Measurements from ENCODE around the gene SORCS2. TPM values are rescaled to one million over a fixed set of nuclear protein-coding genes. Genes with fewer than 3 reads are reported as not detected.

SORCS2 gene
- total and polyA plus RNA-seq, 2 of the 8 experiments (the other 6 are each of a cell fraction or from before 2014, with no cell fraction given): 0.36 to 1.8 TPM

DNA sequence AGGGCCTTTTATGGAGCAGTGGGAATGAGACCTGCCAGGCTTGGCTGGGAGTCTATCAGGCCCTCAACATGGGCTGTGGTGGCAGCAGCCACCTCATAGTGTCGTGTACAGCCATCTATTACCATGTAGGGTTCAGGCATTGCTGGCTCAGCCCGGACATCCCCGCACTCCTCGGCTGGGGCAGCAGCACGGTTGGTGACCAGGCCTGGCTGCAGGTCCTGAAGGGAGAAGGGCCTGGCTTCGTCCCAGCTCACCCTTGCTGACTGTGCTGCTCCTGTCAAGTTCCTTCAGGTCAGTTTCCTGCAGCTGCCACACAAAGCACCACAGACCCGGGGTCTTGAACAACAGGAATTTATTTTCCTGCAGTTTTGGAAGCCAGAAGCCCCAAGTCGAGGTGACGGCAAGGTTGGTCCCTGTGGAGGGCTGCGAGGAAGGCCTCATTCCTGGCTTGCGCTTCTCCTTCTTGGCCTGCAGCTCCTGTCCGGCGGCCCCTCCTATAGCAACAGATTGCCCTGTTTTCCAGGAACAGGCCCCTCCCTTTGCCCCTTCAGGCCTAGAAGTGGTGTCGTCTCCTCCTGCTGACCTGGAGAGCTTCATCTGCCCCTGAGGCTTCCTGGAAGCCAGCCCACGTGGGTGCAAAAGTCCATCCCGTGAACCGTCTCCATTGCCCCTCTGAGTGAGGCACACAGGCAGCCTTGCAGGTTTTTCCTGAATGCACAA, 25.2 kb upstream of the SORCS2 start (continued):
- TF ChIP-seq, protein P1, sequence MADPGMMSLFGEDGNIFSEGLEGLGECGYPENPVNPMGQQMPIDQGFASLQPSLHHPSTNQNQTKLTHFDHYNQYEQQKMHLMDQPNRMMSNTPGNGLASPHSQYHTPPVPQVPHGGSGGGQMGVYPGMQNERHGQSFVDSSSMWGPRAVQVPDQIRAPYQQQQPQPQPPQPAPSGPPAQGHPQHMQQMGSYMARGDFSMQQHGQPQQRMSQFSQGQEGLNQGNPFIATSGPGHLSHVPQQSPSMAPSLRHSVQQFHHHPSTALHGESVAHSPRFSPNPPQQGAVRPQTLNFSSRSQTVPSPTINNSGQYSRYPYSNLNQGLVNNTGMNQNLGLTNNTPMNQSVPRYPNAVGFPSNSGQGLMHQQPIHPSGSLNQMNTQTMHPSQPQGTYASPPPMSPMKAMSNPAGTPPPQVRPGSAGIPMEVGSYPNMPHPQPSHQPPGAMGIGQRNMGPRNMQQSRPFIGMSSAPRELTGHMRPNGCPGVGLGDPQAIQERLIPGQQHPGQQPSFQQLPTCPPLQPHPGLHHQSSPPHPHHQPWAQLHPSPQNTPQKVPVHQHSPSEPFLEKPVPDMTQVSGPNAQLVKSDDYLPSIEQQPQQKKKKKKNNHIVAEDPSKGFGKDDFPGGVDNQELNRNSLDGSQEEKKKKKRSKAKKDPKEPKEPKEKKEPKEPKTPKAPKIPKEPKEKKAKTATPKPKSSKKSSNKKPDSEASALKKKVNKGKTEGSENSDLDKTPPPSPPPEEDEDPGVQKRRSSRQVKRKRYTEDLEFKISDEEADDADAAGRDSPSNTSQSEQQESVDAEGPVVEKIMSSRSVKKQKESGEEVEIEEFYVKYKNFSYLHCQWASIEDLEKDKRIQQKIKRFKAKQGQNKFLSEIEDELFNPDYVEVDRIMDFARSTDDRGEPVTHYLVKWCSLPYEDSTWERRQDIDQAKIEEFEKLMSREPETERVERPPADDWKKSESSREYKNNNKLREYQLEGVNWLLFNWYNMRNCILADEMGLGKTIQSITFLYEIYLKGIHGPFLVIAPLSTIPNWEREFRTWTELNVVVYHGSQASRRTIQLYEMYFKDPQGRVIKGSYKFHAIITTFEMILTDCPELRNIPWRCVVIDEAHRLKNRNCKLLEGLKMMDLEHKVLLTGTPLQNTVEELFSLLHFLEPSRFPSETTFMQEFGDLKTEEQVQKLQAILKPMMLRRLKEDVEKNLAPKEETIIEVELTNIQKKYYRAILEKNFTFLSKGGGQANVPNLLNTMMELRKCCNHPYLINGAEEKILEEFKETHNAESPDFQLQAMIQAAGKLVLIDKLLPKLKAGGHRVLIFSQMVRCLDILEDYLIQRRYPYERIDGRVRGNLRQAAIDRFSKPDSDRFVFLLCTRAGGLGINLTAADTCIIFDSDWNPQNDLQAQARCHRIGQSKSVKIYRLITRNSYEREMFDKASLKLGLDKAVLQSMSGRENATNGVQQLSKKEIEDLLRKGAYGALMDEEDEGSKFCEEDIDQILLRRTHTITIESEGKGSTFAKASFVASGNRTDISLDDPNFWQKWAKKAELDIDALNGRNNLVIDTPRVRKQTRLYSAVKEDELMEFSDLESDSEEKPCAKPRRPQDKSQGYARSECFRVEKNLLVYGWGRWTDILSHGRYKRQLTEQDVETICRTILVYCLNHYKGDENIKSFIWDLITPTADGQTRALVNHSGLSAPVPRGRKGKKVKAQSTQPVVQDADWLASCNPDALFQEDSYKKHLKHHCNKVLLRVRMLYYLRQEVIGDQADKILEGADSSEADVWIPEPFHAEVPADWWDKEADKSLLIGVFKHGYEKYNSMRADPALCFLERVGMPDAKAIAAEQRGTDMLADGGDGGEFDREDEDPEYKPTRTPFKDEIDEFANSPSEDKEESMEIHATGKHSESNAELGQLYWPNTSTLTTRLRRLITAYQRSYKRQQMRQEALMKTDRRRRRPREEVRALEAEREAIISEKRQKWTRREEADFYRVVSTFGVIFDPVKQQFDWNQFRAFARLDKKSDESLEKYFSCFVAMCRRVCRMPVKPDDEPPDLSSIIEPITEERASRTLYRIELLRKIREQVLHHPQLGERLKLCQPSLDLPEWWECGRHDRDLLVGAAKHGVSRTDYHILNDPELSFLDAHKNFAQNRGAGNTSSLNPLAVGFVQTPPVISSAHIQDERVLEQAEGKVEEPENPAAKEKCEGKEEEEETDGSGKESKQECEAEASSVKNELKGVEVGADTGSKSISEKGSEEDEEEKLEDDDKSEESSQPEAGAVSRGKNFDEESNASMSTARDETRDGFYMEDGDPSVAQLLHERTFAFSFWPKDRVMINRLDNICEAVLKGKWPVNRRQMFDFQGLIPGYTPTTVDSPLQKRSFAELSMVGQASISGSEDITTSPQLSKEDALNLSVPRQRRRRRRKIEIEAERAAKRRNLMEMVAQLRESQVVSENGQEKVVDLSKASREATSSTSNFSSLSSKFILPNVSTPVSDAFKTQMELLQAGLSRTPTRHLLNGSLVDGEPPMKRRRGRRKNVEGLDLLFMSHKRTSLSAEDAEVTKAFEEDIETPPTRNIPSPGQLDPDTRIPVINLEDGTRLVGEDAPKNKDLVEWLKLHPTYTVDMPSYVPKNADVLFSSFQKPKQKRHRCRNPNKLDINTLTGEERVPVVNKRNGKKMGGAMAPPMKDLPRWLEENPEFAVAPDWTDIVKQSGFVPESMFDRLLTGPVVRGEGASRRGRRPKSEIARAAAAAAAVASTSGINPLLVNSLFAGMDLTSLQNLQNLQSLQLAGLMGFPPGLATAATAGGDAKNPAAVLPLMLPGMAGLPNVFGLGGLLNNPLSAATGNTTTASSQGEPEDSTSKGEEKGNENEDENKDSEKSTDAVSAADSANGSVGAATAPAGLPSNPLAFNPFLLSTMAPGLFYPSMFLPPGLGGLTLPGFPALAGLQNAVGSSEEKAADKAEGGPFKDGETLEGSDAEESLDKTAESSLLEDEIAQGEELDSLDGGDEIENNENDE (IDR thresholded peaks at IDR 0.05; ENCODE audit: insufficient replicate concordance, low read length): no peak
- TF ChIP-seq MAFK (IDR thresholded peaks at IDR 0.05; ENCODE audit: low read depth, low read length): no peak
- no peak for TF ChIP-seq CBX8 (IDR thresholded peaks at IDR 0.05; ENCODE audit: borderline replicate concordance, low read depth, low read length)
- TF ChIP-seq KDM1A (IDR thresholded peaks at IDR 0.05; ENCODE audit: borderline replicate concordance, low read length): no peak
- TF ChIP-seq GTF2F1 (IDR thresholded peaks at IDR 0.05; ENCODE audit: borderline replicate concordance, low read depth, low read length): no peak
- TF ChIP-seq CEBPB (IDR thresholded peaks at IDR 0.05; ENCODE audit: low read depth, low read length): no peak
- no peak for TF ChIP-seq BCL11A (IDR thresholded peaks at IDR 0.05; ENCODE audit: low read depth in 2 of 2, low read length in 2 of 2)
- TF ChIP-seq JUND (IDR thresholded peaks at IDR 0.05; ENCODE audit: low read length): no peak
- no peak for TF ChIP-seq EGR1 (IDR thresholded peaks at IDR 0.05; ENCODE audit: borderline replicate concordance, low read depth, low read length)
- no peak for TF ChIP-seq NRF1 (IDR thresholded peaks at IDR 0.05; ENCODE audit: low read depth, low read length)
